H1 (cell line): ENCODE data around the gene GYS2. TPM values are rescaled to one million over a fixed set of nuclear protein-coding genes. Genes with fewer than 3 reads are reported as not detected.

Experiments
- CTCF ChIA-PET: fragments of 300-600 bp; sonication (Branson Sonifier 250); formaldehyde crosslinking; loops from one replicate; lab custom pipeline; 2021; ENCODE audit not compliant: partially characterized antibody; lab: Charles Lee
- POLR2A ChIA-PET: fragments of 300-600 bp; sonication (Branson Sonifier 250); formaldehyde crosslinking; loops from one replicate; lab custom pipeline; 2021; ENCODE audit warnings: inconsistent platforms; ENCODE audit not compliant: partially characterized antibody; lab: Charles Lee
- DNase-seq, 2 experiments: peaks; one replicate each; pipeline versions ENCODE4 v3.0.0 to v3.0.0-alpha.2; 2010 to 2022; ENCODE audit warnings: low spot score in 2 of 2, low read depth in 1 of 2, mixed read lengths in 1 of 2
- FAIRE-seq: peaks from 2 replicates; lab custom pipeline; 2011; peaks lifted over from hg19 to GRCh38; lab: Jason Lieb, UNC
- H2AFZ ChIP-seq: 2 replicates; pipeline ENCODE4 v1.8.1; 2012; ENCODE audit warnings: low read length, inconsistent platforms
- H2AK5ac ChIP-seq: 2 replicates; pipeline ENCODE4 v1.6.1; 2013; ENCODE audit warnings: low read depth, low read length
- H2BK120ac ChIP-seq: replicated peaks from 2 replicates; pipeline ENCODE3; 2013; ENCODE audit warnings: low read depth, low read length, inconsistent platforms
- H2BK12ac ChIP-seq: 2 replicates; pipeline ENCODE4 v1.6.1; 2013; ENCODE audit warnings: low read depth, low read length
- H2BK15ac ChIP-seq: 2 replicates; pipeline ENCODE4 v1.6.1; 2013; ENCODE audit warnings: low read length
- H2BK20ac ChIP-seq: 2 replicates; pipeline ENCODE4 v1.6.1; 2013; ENCODE audit warnings: low read length
- H2BK5ac ChIP-seq: 2 replicates; pipeline ENCODE4 v1.6.1; 2013; ENCODE audit warnings: low read depth, low read length
- H3K14ac ChIP-seq: 2 replicates; pipeline ENCODE4 v1.6.1; 2013; ENCODE audit warnings: inconsistent platforms; ENCODE audit not compliant: insufficient read length
- H3K18ac ChIP-seq: 2 replicates; pipeline ENCODE4 v1.6.1; 2013; ENCODE audit warnings: low read length; ENCODE audit errors: extremely low read depth
- H3K23ac ChIP-seq: 2 replicates; pipeline ENCODE4 v1.6.1; 2013; ENCODE audit warnings: inconsistent platforms; ENCODE audit not compliant: insufficient read length
- H3K23me2 ChIP-seq: 2 replicates; pipeline ENCODE4 v1.6.1; 2013; ENCODE audit warnings: low read depth, low read length
- H3K27ac ChIP-seq: 2 replicates; pipeline ENCODE4 v1.6.1; 2011; ENCODE audit warnings: low read depth, low read length, inconsistent platforms
- H3K27me3 ChIP-seq, 4 experiments: replicated peaks in 1 of 4; 1 replicate in 1 of 4; 2 replicates in 3 of 4; pipeline versions ENCODE4 v1.6.1 to v1.8.1; 2011 to 2013; ENCODE audit warnings: low read length in 3 of 4, mild to moderate bottlenecking in 3 of 4, inconsistent platforms in 2 of 4, mixed read lengths in 2 of 4, moderate library complexity in 1 of 4; ENCODE audit not compliant: control insufficient read depth in 3 of 4, insufficient read depth in 3 of 4; ENCODE audit errors: extremely low read depth in 1 of 4
- H3K36me3 ChIP-seq, 4 experiments: 2 replicates each; pipeline versions ENCODE4 v1.6.1 to v1.8.1; 2011 to 2013; ENCODE audit warnings: mild to moderate bottlenecking in 4 of 4, low read length in 3 of 4, moderate library complexity in 2 of 4, control low read depth in 1 of 4, inconsistent platforms in 1 of 4; ENCODE audit not compliant: insufficient read depth in 4 of 4, control insufficient read depth in 2 of 4
- H3K4ac ChIP-seq: replicated peaks from 2 replicates; pipeline ENCODE3; 2013; ENCODE audit warnings: low read length, low read depth, mixed read lengths, inconsistent platforms; ENCODE audit not compliant: insufficient read length
- H3K4me1 ChIP-seq, 4 experiments: replicated peaks in 1 of 4; 1 replicate in 1 of 4; 2 replicates in 3 of 4; pipeline versions ENCODE4 v1.6.1 to v1.8.1; 2011 to 2013; ENCODE audit warnings: low read length in 3 of 4, inconsistent platforms in 2 of 4, mixed read lengths in 1 of 4; ENCODE audit not compliant: insufficient read depth in 4 of 4, control insufficient read depth in 3 of 4
- H3K4me2 ChIP-seq, 2 experiments: 2 replicates each; pipeline versions ENCODE4 v1.6.1 to v1.8.1; 2011 to 2013; ENCODE audit warnings: low read depth in 2 of 2, low read length in 2 of 2, control low read depth in 1 of 2, inconsistent platforms in 1 of 2, mild to moderate bottlenecking in 1 of 2; ENCODE audit not compliant: insufficient read depth in 1 of 2
- H3K4me3 ChIP-seq, 4 experiments: fragments of 200-600, 300-600 bp in 1 of 4; sonication (generic), shearing (Covaris generic), sonication (Bioruptor Twin) in 1 of 4; 2 replicates each; pipeline versions ENCODE4 v1.5.1 to v1.8.1; 2011 to 2016; ENCODE audit warnings: low read length in 4 of 4, low read depth in 3 of 4, control low read depth in 2 of 4, inconsistent platforms in 2 of 4, mild to moderate bottlenecking in 2 of 4, mixed read lengths in 1 of 4, moderate library complexity in 1 of 4; ENCODE audit not compliant: insufficient read depth in 2 of 4; ENCODE audit errors: extremely low read depth in 1 of 4
- H3K56ac ChIP-seq: replicated peaks from 2 replicates; pipeline ENCODE3; 2013; ENCODE audit warnings: low read depth, mild to moderate bottlenecking, mixed read lengths, low read length, inconsistent platforms; ENCODE audit not compliant: insufficient read length
- H3K79me1 ChIP-seq: 2 replicates; pipeline ENCODE4 v1.6.1; 2013; ENCODE audit warnings: low read depth, low read length, control low read depth
- H3K79me2 ChIP-seq, 2 experiments: 2 replicates each; pipeline versions ENCODE4 v1.6.1 to v1.8.1; 2012 to 2013; ENCODE audit warnings: low read length in 2 of 2, mild to moderate bottlenecking in 2 of 2, inconsistent platforms in 1 of 2; ENCODE audit not compliant: insufficient read depth in 2 of 2, control insufficient read depth in 1 of 2
- H3K9ac ChIP-seq, 4 experiments: replicated peaks in 1 of 4; 1 replicate in 1 of 4; 2 replicates in 3 of 4; pipeline versions ENCODE4 v1.6.1 to v1.8.1; 2011 to 2013; ENCODE audit warnings: low read depth in 3 of 4, low read length in 3 of 4, control low read depth in 2 of 4, mild to moderate bottlenecking in 2 of 4, moderate library complexity in 2 of 4, inconsistent platforms in 1 of 4; ENCODE audit errors: extremely low read depth in 1 of 4
- H3K9me3 ChIP-seq, 2 experiments: 2 replicates each; pipeline versions ENCODE4 v1.6.1 to v1.8.1; 2012 to 2013; ENCODE audit warnings: mild to moderate bottlenecking in 2 of 2, moderate library complexity in 2 of 2, control low read depth in 1 of 2, inconsistent platforms in 1 of 2, low read depth in 1 of 2, low read length in 1 of 2, mixed read lengths in 1 of 2; ENCODE audit not compliant: insufficient read depth in 2 of 2
- H4K20me1 ChIP-seq, 2 experiments: replicated peaks in 1 of 2; 2 replicates each; pipeline versions ENCODE3 to v1.8.1; 2011 to 2013; ENCODE audit warnings: inconsistent platforms in 2 of 2, low read length in 2 of 2, mild to moderate bottlenecking in 1 of 2; ENCODE audit not compliant: insufficient read depth in 2 of 2, control insufficient read depth in 1 of 2
- H4K5ac ChIP-seq: 2 replicates; pipeline ENCODE4 v1.6.1; 2013; ENCODE audit warnings: low read length, low read depth, mixed read lengths, inconsistent platforms; ENCODE audit not compliant: insufficient read length
- H4K8ac ChIP-seq: 2 replicates; pipeline ENCODE4 v1.8.0; 2013; ENCODE audit warnings: mild to moderate bottlenecking, moderate library complexity, low read length, inconsistent platforms; ENCODE audit not compliant: insufficient read depth; ENCODE audit errors: extremely low read depth
- H4K91ac ChIP-seq: replicated peaks from 2 replicates; pipeline ENCODE3; 2013; ENCODE audit warnings: low read length, mixed read lengths, inconsistent platforms; ENCODE audit not compliant: insufficient read length
- BCL11A ChIP-seq, 2 experiments: IDR thresholded peaks; one replicate each; pipeline ENCODE4 v1.6.1; 2011; ENCODE audit warnings: low read depth in 2 of 2, low read length in 2 of 2, mild to moderate bottlenecking in 2 of 2
- CTCF ChIP-seq, 3 experiments: IDR thresholded peaks; 1 replicate in 2 of 3; 2 replicates in 1 of 3; pipeline versions ENCODE4 v1.5.1 to v1.6.1; 2011; ENCODE audit warnings: low read length in 3 of 3, mild to moderate bottlenecking in 3 of 3, inconsistent platforms in 2 of 3, low read depth in 1 of 3, moderate library complexity in 1 of 3; ENCODE audit not compliant: insufficient read depth in 1 of 3; ENCODE audit errors: control extremely low read depth in 1 of 3
- KDM1A ChIP-seq: fragments of 200-600, 300-600 bp; sonication (generic); IDR thresholded peaks from 2 replicates; pipeline ENCODE4 v1.7.1; 2016; ENCODE audit warnings: mild to moderate bottlenecking, low read length, borderline replicate concordance
- KDM5A ChIP-seq: fragments of 200-600 bp; IDR thresholded peaks from 2 replicates; pipeline ENCODE4 v1.7.1; 2012; ENCODE audit warnings: mild to moderate bottlenecking, low read length, inconsistent platforms, mixed read lengths
- POLR2A ChIP-seq, 2 experiments: IDR thresholded peaks; 1 replicate in 1 of 2; 2 replicates in 1 of 2; pipeline ENCODE4 v1.6.1; 2011; ENCODE audit warnings: low read depth in 2 of 2, low read length in 2 of 2, mild to moderate bottlenecking in 2 of 2; ENCODE audit errors: control extremely low read depth in 1 of 2
- RBBP5 ChIP-seq: IDR thresholded peaks from 2 replicates; pipeline ENCODE4 v1.7.1; 2012; ENCODE audit warnings: low read depth, mild to moderate bottlenecking, inconsistent platforms, low read length, moderate library complexity, borderline replicate concordance
- SP4 ChIP-seq: IDR thresholded peaks from 2 replicates; pipeline ENCODE4 v1.6.1; 2012; ENCODE audit warnings: low read length, inconsistent platforms
- TBP ChIP-seq: IDR thresholded peaks from 2 replicates; pipeline ENCODE4 v1.6.1; 2011; ENCODE audit warnings: low read depth, low read length, improper control_type of control experiment
- WGBS, 2 experiments: shearing (Covaris generic) in 1 of 2; methylation state at CpG; one replicate each; pipeline versions ENCODE4 v1.1.6 to v1.1.7; 2013 to 2015; ENCODE audit warnings: low lambda C conversion rate in 2 of 2, mixed read lengths in 2 of 2, inconsistent platforms in 1 of 2, low coverage in 1 of 2, missing lambda C conversion rate in 1 of 2; ENCODE audit not compliant: insufficient replicate concordance in 2 of 2, insufficient coverage in 1 of 2, insufficient read length in 1 of 2; ENCODE audit errors: extremely low coverage in 1 of 2, missing lambda C conversion rate in 1 of 2; 5-methylcytosine and 5-hydroxymethylcytosine counted together
- polyA plus RNA-seq, 7 experiments: library from polyadenylated mRNA; depleted of rRNA in 3 of 7; stranded (reverse) in 5 of 7; unstranded in 2 of 7; fragments of >200 nt in 5 of 7; fragments of 200-250 nt in 2 of 7; gene quantifications; 1 replicate in 5 of 7; 2 replicates in 1 of 7; 4 replicates in 1 of 7; pipeline versions ENCODE4 v1.2.1 to v1.2.3, GENCODE V29; 2011 to 2013; ENCODE audit warnings: missing spikeins in 2 of 7, mixed read lengths in 2 of 7
- total RNA-seq: library from RNA; stranded (reverse); fragmentation: NEBNext Ultra II Directional; extraction: Animal tissue kit (Norgen Biotek cat#: 25700); gene quantifications from 2 replicates; pipeline ENCODE4 v1.2.1, GENCODE V29; 2021
- TF ChIP-seq, protein P1 (sequence below): IDR thresholded peaks from 2 replicates; pipeline ENCODE4 v1.6.1; 2011; ENCODE audit warnings: low read length, improper control_type of control experiment

GYS2 gene
- total and polyA plus RNA-seq, 2 of the 8 experiments (the other 6 are each of a cell fraction or from before 2014, with no cell fraction given), result not detected

- Histone ChIP-seq H3K4me3 (no peak overlapping the region), H3K9ac (no peak overlapping the region), H2BK120ac (no peak overlapping the region), H3K79me1 (peaks cover 12% of the 10 kb centered on the region), H2BK12ac (no peak overlapping the region), H3K56ac (no peak overlapping the region), H3K27ac (no peak overlapping the region), H4K91ac (no peak overlapping the region)
- DNase-seq, result no peak
- TF ChIP-seq TBP (no peak), BCL11A (IDR thresholded peaks at IDR 0.05; ENCODE audit: low read depth in 2 of 2, low read length in 2 of 2) (no peak), KDM5A (no peak), CTCF (IDR thresholded peaks at IDR 0.05; ENCODE audit: control extremely low read depth in 1 of 3, insufficient read depth in 1 of 3, low read depth in 1 of 3, low read length in 3 of 3) (no peak), POLR2A (IDR thresholded peaks at IDR 0.05; ENCODE audit: control extremely low read depth in 1 of 2, low read depth in 2 of 2, low read length in 2 of 2) (no peak), RBBP5 (no peak), SP4 (no peak), KDM1A (no peak)
- TF ChIP-seq, protein P1, sequence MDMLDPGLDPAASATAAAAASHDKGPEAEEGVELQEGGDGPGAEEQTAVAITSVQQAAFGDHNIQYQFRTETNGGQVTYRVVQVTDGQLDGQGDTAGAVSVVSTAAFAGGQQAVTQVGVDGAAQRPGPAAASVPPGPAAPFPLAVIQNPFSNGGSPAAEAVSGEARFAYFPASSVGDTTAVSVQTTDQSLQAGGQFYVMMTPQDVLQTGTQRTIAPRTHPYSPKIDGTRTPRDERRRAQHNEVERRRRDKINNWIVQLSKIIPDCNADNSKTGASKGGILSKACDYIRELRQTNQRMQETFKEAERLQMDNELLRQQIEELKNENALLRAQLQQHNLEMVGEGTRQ, result no peak
- TF ChIP-seq, all 59 proteins: peak for 0
- Histone ChIP-seq H4K20me1 (peaks cover 20 to 32% of the 10 kb centered on the region in 2 experiments), H2AK5ac (no peak overlapping the region), H3K27me3 (no peaks in the 10 kb centered on the region), H3K79me2 (peaks cover 0 to 84% of the 10 kb centered on the region in 2 experiments; a peak in 3 of 4 replicates), H4K5ac (no peak overlapping the region), H3K23ac (no peak overlapping the region), H3K14ac (no peak overlapping the region), H3K36me3 (peaks cover 35 to 98% (median 77%) of the 10 kb centered on the region in 4 experiments), H3K23me2 (no peaks in the 10 kb centered on the region), H4K8ac (no peak overlapping the region), H2BK5ac (no peak overlapping the region), H2BK20ac (no peak overlapping the region), H3K4ac (no peak overlapping the region), H3K4me1 (peaks cover 0 to 12% (median 5%) of the 10 kb centered on the region in 4 experiments; a peak in 6 of 7 replicates), H2BK15ac (no peak overlapping the region), H3K9me3 (no peaks in the 10 kb centered on the region), H3K4me2 (no peak overlapping the region), H2AFZ (no peak overlapping the region), H3K18ac (no peak overlapping the region)
- POLR2A ChIA-PET, result interaction anchor here (1.0 to 10.4 kb wide), 11 partner anchors 9 to 138 kb away, joined by 3 to 123 read pairs (median 4); partner anchors contain the start of gene LDHB
- CTCF ChIA-PET, result interaction anchor here (0.7 to 1.0 kb wide), 2 partner anchors 8 to 21 kb away, joined by 3 read pairs; no protein-coding TSS in a partner anchor
- no peak for FAIRE-seq
- WGBS, 2 experiments, result 63% methylated on average over 3 of the region's 3 CpGs; no CpG with 5 or more reads in 1 of the 2 experiments
These were observed 44.4 kb upstream of the GYS2 start for GRCh38 chr12:21649034-21649433.
